WTC11 (cell line): ENCODE results near the gene MS4A2. TPM values are rescaled to one million over a fixed set of nuclear protein-coding genes. Genes with fewer than 3 reads are reported as not detected.

ENCODE experiments used
- ATAC-seq: fragments of 200-7000 bp; cut with Tn5 transposase; 2 replicates; pipeline ENCODE4 v1.10.0; 2021; ENCODE audit warnings: mild to moderate bottlenecking, moderate library complexity
- CTCF ChIA-PET: fragments of 300-600 bp; sonication (Branson Sonifier 250); formaldehyde crosslinking; loops from one replicate; lab custom pipeline; 2021; ENCODE audit warnings: antibody characterized with exemption; lab: Charles Lee
- POLR2A ChIA-PET: fragments of 350-600 bp; sonication (Branson Sonifier 250); formaldehyde crosslinking; loops from one replicate; lab custom pipeline; 2021; ENCODE audit warnings: antibody characterized with exemption; lab: Charles Lee
- DNase-seq: peaks from one replicate; pipeline ENCODE4 v3.0.0; 2021; ENCODE audit warnings: low spot score
- H3K27ac Mint-ChIP-seq: 2 replicates; pipeline ENCODE4 v1.8.0; 2021; ENCODE audit warnings: mixed read lengths
- H3K27me3 Mint-ChIP-seq: 2 replicates; pipeline ENCODE4 v1.8.0; 2021; ENCODE audit warnings: low read depth, mild to moderate bottlenecking, moderate library complexity, mixed read lengths
- H3K36me3 Mint-ChIP-seq: 2 replicates; pipeline ENCODE4 v1.8.0; 2021; ENCODE audit warnings: mixed read lengths
- H3K4me1 Mint-ChIP-seq: 2 replicates; pipeline ENCODE4 v1.8.0; 2022; ENCODE audit warnings: mixed read lengths
- H3K4me3 Mint-ChIP-seq: 2 replicates; pipeline ENCODE4 v1.8.0; 2021; ENCODE audit warnings: mild to moderate bottlenecking, moderate library complexity, mixed read lengths
- H3K9me3 Mint-ChIP-seq: 2 replicates; pipeline ENCODE4 v1.8.0; 2021; ENCODE audit warnings: mixed read lengths
- ATF2 ChIP-seq: sonication (generic); formaldehyde crosslinking; IDR thresholded peaks from 2 replicates; pipeline ENCODE4 v1.8.1; 2022; ENCODE audit warnings: low read depth, missing genetic modification reagents, borderline replicate concordance
- CREM ChIP-seq: sonication (generic); formaldehyde crosslinking; IDR thresholded peaks from 2 replicates; pipeline ENCODE4 v1.8.1; 2022; ENCODE audit warnings: mild to moderate bottlenecking, missing genetic modification reagents, moderate library complexity
- ELF4 ChIP-seq: sonication (generic); formaldehyde crosslinking; IDR thresholded peaks from 2 replicates; pipeline ENCODE4 v1.8.1; 2022; ENCODE audit warnings: low read depth, mild to moderate bottlenecking, moderate library complexity, missing genetic modification reagents
- ETV6 ChIP-seq: sonication (generic); formaldehyde crosslinking; IDR thresholded peaks from 2 replicates; pipeline ENCODE4 v1.8.1; 2022; ENCODE audit warnings: mild to moderate bottlenecking, missing genetic modification reagents
- FOXK1 ChIP-seq: sonication (generic); formaldehyde crosslinking; IDR thresholded peaks from 2 replicates; pipeline ENCODE4 v1.8.0; 2022; ENCODE audit warnings: mild to moderate bottlenecking, moderate library complexity, missing genetic modification reagents
- IRF1 ChIP-seq: sonication (generic); formaldehyde crosslinking; IDR thresholded peaks from 2 replicates; pipeline ENCODE4 v1.8.0; 2023; ENCODE audit warnings: missing genetic modification reagents
- JAZF1 ChIP-seq: fragments of 250-450 bp; sonication (Bioruptor Pico); IDR thresholded peaks from 2 replicates; pipeline ENCODE4 v1.9.0; 2021; ENCODE audit warnings: moderate library complexity, mild to moderate bottlenecking, inconsistent platforms
- RORB ChIP-seq: fragments of 250-450 bp; sonication (Bioruptor Pico); IDR thresholded peaks from 2 replicates; pipeline ENCODE4 v1.9.0; 2021; ENCODE audit warnings: mild to moderate bottlenecking
- SMAD4 ChIP-seq: sonication (generic); formaldehyde crosslinking; IDR thresholded peaks from 2 replicates; pipeline ENCODE4 v1.8.0; 2022; ENCODE audit warnings: mild to moderate bottlenecking, missing genetic modification reagents
- TCF7 ChIP-seq: sonication (generic); formaldehyde crosslinking; IDR thresholded peaks from 2 replicates; pipeline ENCODE4 v1.8.0; 2022; ENCODE audit warnings: mild to moderate bottlenecking, low read depth, missing genetic modification reagents, moderate library complexity
- TEAD1 ChIP-seq: sonication (generic); formaldehyde crosslinking; IDR thresholded peaks from 2 replicates; pipeline ENCODE4 v1.8.0; 2022; ENCODE audit warnings: mild to moderate bottlenecking, missing genetic modification reagents
- ZNF263 ChIP-seq: sonication (generic); formaldehyde crosslinking; IDR thresholded peaks from 2 replicates; pipeline ENCODE4 v1.8.1; 2022; ENCODE audit warnings: low read depth, mild to moderate bottlenecking, moderate library complexity, missing genetic modification reagents
- total RNA-seq: library from RNA; stranded (reverse); gene quantifications from 3 replicates; pipeline ENCODE4 v1.2.3, GENCODE V29; 2021
- TF ChIP-seq, protein P1 (sequence below): fragments of 250-450 bp; sonication (Bioruptor Pico); IDR thresholded peaks from 2 replicates; pipeline ENCODE4 v2.1.2; 2022; ENCODE audit warnings: mild to moderate bottlenecking, moderate library complexity
- TF ChIP-seq, protein P2 (sequence below): sonication (generic); formaldehyde crosslinking; conservative IDR thresholded peaks from 2 replicates; pipeline ENCODE4 v1.8.1; 2023; ENCODE audit warnings: mild to moderate bottlenecking, low read depth, missing genetic modification reagents, moderate library complexity
- TF ChIP-seq, protein P3 (sequence below): fragments of 250-450 bp; sonication (Bioruptor Pico); IDR thresholded peaks from 2 replicates; pipeline ENCODE4 v1.9.0; 2021; ENCODE audit warnings: mild to moderate bottlenecking, borderline replicate concordance

MS4A2 gene
- total RNA-seq, 1 experiment from 2014 or later, result not detected

- no peak for TF ChIP-seq IRF1 (CRISPR knock-in tag)
- TF ChIP-seq, protein P1, sequence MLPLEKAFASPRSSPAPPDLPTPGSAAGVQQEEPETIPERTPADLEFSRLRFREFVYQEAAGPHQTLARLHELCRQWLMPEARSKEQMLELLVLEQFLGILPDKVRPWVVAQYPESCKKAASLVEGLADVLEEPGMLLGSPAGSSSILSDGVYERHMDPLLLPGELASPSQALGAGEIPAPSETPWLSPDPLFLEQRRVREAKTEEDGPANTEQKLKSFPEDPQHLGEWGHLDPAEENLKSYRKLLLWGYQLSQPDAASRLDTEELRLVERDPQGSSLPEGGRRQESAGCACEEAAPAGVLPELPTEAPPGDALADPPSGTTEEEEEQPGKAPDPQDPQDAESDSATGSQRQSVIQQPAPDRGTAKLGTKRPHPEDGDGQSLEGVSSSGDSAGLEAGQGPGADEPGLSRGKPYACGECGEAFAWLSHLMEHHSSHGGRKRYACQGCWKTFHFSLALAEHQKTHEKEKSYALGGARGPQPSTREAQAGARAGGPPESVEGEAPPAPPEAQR, result no peak
- no peak for TF ChIP-seq JAZF1 (CRISPR knock-in tag)
- TF ChIP-seq ELF4 (CRISPR knock-in tag), result no peak
- no peak for TF ChIP-seq ETV6 (CRISPR knock-in tag)
- TF ChIP-seq CREM, result no peak
- TF ChIP-seq TCF7 (CRISPR knock-in tag), result no peak
Observed at GRCh38 chr11:60085909-60086308, 2.6 kb upstream of the MS4A2 start (continued).

- Mint-ChIP-seq H3K27ac (no peak overlapping the region), H3K9me3 (no peaks in the 10 kb centered on the region), H3K36me3 (no peaks in the 10 kb centered on the region), H3K4me3 (no peak overlapping the region), H3K27me3 (no peaks in the 10 kb centered on the region), H3K4me1 (no peaks in the 10 kb centered on the region)
- no peak for DNase-seq
- no peak for ATAC-seq
- CTCF ChIA-PET, result no interaction called here
- TF ChIP-seq ZNF263, result no peak
- no peak for TF ChIP-seq RORB (CRISPR knock-in tag)
- TF ChIP-seq, protein P2, sequence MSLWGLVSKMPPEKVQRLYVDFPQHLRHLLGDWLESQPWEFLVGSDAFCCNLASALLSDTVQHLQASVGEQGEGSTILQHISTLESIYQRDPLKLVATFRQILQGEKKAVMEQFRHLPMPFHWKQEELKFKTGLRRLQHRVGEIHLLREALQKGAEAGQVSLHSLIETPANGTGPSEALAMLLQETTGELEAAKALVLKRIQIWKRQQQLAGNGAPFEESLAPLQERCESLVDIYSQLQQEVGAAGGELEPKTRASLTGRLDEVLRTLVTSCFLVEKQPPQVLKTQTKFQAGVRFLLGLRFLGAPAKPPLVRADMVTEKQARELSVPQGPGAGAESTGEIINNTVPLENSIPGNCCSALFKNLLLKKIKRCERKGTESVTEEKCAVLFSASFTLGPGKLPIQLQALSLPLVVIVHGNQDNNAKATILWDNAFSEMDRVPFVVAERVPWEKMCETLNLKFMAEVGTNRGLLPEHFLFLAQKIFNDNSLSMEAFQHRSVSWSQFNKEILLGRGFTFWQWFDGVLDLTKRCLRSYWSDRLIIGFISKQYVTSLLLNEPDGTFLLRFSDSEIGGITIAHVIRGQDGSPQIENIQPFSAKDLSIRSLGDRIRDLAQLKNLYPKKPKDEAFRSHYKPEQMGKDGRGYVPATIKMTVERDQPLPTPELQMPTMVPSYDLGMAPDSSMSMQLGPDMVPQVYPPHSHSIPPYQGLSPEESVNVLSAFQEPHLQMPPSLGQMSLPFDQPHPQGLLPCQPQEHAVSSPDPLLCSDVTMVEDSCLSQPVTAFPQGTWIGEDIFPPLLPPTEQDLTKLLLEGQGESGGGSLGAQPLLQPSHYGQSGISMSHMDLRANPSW (CRISPR knock-in tag), result no peak
- no peak for TF ChIP-seq FOXK1
- TF ChIP-seq IRF1 (CRISPR knock-in tag), result no peak
- TF ChIP-seq, protein P3, sequence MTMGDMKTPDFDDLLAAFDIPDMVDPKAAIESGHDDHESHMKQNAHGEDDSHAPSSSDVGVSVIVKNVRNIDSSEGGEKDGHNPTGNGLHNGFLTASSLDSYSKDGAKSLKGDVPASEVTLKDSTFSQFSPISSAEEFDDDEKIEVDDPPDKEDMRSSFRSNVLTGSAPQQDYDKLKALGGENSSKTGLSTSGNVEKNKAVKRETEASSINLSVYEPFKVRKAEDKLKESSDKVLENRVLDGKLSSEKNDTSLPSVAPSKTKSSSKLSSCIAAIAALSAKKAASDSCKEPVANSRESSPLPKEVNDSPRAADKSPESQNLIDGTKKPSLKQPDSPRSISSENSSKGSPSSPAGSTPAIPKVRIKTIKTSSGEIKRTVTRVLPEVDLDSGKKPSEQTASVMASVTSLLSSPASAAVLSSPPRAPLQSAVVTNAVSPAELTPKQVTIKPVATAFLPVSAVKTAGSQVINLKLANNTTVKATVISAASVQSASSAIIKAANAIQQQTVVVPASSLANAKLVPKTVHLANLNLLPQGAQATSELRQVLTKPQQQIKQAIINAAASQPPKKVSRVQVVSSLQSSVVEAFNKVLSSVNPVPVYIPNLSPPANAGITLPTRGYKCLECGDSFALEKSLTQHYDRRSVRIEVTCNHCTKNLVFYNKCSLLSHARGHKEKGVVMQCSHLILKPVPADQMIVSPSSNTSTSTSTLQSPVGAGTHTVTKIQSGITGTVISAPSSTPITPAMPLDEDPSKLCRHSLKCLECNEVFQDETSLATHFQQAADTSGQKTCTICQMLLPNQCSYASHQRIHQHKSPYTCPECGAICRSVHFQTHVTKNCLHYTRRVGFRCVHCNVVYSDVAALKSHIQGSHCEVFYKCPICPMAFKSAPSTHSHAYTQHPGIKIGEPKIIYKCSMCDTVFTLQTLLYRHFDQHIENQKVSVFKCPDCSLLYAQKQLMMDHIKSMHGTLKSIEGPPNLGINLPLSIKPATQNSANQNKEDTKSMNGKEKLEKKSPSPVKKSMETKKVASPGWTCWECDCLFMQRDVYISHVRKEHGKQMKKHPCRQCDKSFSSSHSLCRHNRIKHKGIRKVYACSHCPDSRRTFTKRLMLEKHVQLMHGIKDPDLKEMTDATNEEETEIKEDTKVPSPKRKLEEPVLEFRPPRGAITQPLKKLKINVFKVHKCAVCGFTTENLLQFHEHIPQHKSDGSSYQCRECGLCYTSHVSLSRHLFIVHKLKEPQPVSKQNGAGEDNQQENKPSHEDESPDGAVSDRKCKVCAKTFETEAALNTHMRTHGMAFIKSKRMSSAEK (CRISPR knock-in tag), result no peak
- TF ChIP-seq JAZF1 (CRISPR knock-in tag), result no peak
- no peak for TF ChIP-seq TEAD1 (CRISPR knock-in tag)
- no peak for TF ChIP-seq ATF2 (CRISPR knock-in tag)
- TF ChIP-seq SMAD4 (CRISPR knock-in tag), result no peak
- TF ChIP-seq, all 79 proteins: peak for 0
- POLR2A ChIA-PET, result no interaction called here
Observed at GRCh38 chr11:60087239-60087638, 1.2 kb upstream of the MS4A2 start.
